K562 (cell line): Measurements from ENCODE around the gene HNRNPH3. TPM values are rescaled to one million over a fixed set of nuclear protein-coding genes. Genes with fewer than 3 reads are reported as not detected.

Experiments
- BRD4 ChIP-seq: fragments of 200-600 bp; sonication (generic); IDR thresholded peaks from 2 replicates; pipeline ENCODE4 v1.6.1; 2017; ENCODE audit warnings: inconsistent platforms
- ELF1 ChIP-seq: fragments of 200-800 bp; sonication (Bioruptor generic); IDR thresholded peaks from 2 replicates; pipeline ENCODE4 v1.6.1; 2016; ENCODE audit warnings: missing genetic modification characterization, missing compliant biosample characterization
- PHF8 ChIP-seq: fragments of 200-600 bp; sonication (generic); IDR thresholded peaks from 2 replicates; pipeline ENCODE4 v1.6.1; 2012; ENCODE audit warnings: mixed run types, mild to moderate bottlenecking, inconsistent platforms, low read length, moderate library complexity, borderline replicate concordance
- RFX5 ChIP-seq: IDR thresholded peaks from 2 replicates; pipeline ENCODE4 v1.6.1; 2011; ENCODE audit warnings: low read depth, mild to moderate bottlenecking, improper control_type of control experiment, low read length
- ZBTB40 ChIP-seq, 2 experiments: fragments of 450-650 bp in 1 of 2; sonication (generic) in 1 of 2; formaldehyde crosslinking in 1 of 2; IDR thresholded peaks; 2 replicates each; pipeline versions ENCODE4 v1.7.1 to v1.9.0; 2016 to 2022; ENCODE audit warnings: inconsistent platforms in 1 of 2, mild to moderate bottlenecking in 1 of 2, missing genetic modification reagents in 1 of 2
- ZNF318 ChIP-seq, 2 experiments: fragments of 450-650 bp; IDR thresholded peaks; 2 replicates each; pipeline ENCODE4 v1.6.1; 2016; ENCODE audit warnings: mild to moderate bottlenecking in 2 of 2, borderline replicate concordance in 1 of 2, low read depth in 1 of 2, moderate library complexity in 1 of 2
- polyA plus RNA-seq, 8 experiments: library from polyadenylated mRNA; depleted of rRNA in 4 of 8; stranded (reverse) in 5 of 8; unstranded in 3 of 8; fragments of >200 nt; fragmentation: Nextera tagmentation in 2 of 8; fragmentation: Illumina TruSeq in 1 of 8; extraction: Ambion mirVana in 2 of 8; extraction: Trizol in 1 of 8; gene quantifications; 2 replicates each; pipeline versions ENCODE4 v1.2.1 to v1.2.3, GENCODE V29; 2011 to 2014; ENCODE audit warnings: inconsistent platforms in 1 of 8, missing spikeins in 1 of 8
- total RNA-seq, 7 experiments: library from RNA; depleted of rRNA in 6 of 7; stranded (reverse); fragments of >200 nt in 6 of 7; fragmentation: Illumina TruSeq in 2 of 7; extraction: Trizol in 2 of 7; gene quantifications; 2 replicates each; pipeline versions ENCODE4 v1.2.1 to v1.2.3, GENCODE V29; 2011 to 2021; ENCODE audit warnings: low replicate concordance in 1 of 7
- TF ChIP-seq, protein P1 (sequence below): sonication (generic); formaldehyde crosslinking; IDR thresholded peaks from 2 replicates; pipeline ENCODE4 v1.8.1; 2023; ENCODE audit warnings: mild to moderate bottlenecking, missing genetic modification reagents, moderate library complexity

Gene HNRNPH3
- total and polyA plus RNA-seq, 9 of the 15 experiments (the other 6 are each of a cell fraction or from before 2014, with no cell fraction given), result 52.8 to 562 (median 152) TPM

DNA sequence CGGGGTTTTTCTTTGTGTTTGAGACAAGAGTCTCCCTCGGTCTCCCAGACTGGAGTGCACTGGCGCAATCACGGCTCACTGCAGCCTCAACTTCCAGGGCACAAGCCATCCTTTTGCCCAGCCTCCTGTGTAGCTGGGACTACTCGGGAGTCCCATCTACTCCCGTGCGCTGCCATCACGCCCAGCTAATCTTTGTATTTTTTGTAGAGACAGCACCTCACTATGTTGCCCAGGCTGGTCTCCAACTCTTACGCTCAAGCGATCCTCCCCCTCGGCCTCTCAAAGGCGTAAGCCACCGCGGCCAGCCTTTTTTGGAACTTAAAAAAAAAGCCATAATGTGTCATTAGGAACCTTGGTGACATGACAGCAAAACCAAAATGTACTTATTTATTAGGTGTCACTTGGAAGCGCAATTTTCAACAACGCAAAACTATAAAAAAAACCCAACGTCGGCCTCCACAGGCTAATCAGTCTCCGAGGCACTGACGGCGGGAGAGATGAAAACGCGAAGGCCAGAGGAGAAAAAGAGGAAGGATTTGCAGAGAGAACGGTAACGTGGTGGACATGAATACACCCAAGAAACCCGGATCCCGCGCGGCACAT is 911 bp upstream of the HNRNPH3 start (continued):
- no peak for TF ChIP-seq ZNF318 (IDR thresholded peaks at IDR 0.05; ENCODE audit: borderline replicate concordance in 1 of 2, low read depth in 1 of 2)
- no peak for TF ChIP-seq ELF1 (tag)
- TF ChIP-seq BRD4, result 0 out of 2 replicates have a peak, but pooled peaks have one; percentile 11
- no peak for TF ChIP-seq PHF8
- peak; percentile 56; the same call in 1 of the 2 replicates for TF ChIP-seq ZBTB40 (IDR thresholded peaks at IDR 0.05)
- no peak for TF ChIP-seq ZBTB40 (CRISPR knock-in tag; IDR thresholded peaks at IDR 0.05)
- TF ChIP-seq, protein P1, sequence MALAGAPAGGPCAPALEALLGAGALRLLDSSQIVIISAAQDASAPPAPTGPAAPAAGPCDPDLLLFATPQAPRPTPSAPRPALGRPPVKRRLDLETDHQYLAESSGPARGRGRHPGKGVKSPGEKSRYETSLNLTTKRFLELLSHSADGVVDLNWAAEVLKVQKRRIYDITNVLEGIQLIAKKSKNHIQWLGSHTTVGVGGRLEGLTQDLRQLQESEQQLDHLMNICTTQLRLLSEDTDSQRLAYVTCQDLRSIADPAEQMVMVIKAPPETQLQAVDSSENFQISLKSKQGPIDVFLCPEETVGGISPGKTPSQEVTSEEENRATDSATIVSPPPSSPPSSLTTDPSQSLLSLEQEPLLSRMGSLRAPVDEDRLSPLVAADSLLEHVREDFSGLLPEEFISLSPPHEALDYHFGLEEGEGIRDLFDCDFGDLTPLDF (CRISPR knock-in tag), result peak; percentile 42; the same call in 1 of the 2 replicates
- TF ChIP-seq RFX5, result 0 out of 2 replicates have a peak, but pooled peaks have one; percentile 7
